GM21528 (cell line): ENCODE data around the gene APP.
"Not testable (repeated sequence)": the region's sequence is repeated elsewhere in the genome, so short reads cannot be mapped to it uniquely, and the experiment has no call there.

Experiments used
- ATAC-seq: cut with Tn5 transposase; IDR thresholded peaks from one replicate; pipeline ENCODE4 v1.9.1; 2021; ENCODE audit warnings: mild to moderate bottlenecking, moderate library complexity; ENCODE audit not compliant: unreplicated experiment, low FRiP score

The APP gene

DNA sequence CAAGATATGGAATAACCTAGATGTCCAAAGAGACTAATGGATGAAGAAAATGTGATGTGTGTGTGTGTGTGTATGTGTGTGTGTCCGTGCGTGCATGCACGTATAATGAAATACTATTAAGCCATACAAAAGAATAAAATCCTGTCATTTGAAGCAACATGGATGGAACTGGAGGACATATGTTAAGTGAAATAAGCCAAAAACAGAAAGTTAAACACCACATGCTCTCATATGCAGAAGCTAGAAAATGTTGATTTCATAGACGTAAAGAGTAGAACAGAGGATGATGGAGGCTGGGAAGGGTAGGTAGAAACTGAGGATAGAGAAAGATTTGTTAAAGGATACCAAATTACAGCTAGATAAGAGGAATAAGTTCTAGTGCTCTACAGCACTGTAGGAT is 133.7 kb downstream of the APP start:
- no peak for ATAC-seq

DNA sequence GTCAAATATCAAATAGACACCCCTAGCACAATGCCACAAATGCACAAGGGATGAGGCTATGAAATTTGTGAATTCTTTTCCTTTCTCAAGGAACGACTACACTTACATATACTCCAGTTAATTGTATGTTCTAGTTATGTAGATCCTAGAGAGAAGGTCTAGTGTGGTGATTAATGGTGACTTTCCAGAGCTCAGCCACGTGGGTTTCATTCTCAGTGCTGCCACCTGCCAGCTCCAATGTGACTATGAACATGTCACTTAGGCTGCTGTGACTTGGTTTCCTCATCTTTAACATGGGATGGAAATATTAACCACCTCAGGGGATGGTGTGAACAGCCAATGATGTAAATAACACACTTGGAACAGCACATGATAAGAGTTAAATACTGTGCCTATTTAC is 138.3 kb downstream of the APP start:
- no peak for ATAC-seq

DNA sequence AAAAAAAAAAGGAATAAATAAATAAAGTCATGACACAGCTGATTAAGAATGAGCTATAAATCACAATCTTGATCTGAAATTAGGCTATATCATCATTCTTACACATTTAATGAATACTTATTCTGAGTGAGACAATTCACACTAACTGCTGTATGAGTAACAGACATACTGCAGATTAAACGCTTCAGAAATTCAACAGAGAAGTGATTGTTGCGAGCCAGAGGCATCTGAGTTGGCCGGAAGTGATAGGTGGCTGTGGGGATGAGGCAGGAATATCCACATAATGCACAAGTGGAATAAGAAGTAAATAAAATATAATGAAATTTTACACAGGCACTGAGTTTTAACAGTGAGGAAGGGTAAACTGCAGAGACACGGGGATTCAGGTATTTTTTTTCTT is 142.4 kb downstream of the APP start:
- no peak for ATAC-seq

DNA sequence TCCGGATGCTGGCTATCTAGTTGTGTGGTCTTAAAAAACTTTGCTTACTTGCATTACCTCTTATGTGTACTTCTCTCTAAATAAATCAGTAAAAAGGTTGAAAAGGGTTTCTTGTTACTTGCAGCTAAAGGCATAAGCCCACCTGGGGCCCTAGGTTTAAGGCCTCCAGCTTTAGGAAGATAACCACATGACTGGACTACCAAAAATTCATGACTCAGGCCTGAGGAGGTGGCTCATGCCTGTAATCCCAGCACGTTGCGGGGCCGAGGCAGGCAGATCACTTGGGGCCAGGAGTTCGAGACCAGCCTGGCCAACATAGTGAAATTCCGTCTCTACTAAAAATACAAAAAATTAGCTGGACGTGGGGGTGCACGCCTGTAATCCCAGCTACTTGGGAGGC is 142.9 kb downstream of the APP start:
- no peak for ATAC-seq

DNA sequence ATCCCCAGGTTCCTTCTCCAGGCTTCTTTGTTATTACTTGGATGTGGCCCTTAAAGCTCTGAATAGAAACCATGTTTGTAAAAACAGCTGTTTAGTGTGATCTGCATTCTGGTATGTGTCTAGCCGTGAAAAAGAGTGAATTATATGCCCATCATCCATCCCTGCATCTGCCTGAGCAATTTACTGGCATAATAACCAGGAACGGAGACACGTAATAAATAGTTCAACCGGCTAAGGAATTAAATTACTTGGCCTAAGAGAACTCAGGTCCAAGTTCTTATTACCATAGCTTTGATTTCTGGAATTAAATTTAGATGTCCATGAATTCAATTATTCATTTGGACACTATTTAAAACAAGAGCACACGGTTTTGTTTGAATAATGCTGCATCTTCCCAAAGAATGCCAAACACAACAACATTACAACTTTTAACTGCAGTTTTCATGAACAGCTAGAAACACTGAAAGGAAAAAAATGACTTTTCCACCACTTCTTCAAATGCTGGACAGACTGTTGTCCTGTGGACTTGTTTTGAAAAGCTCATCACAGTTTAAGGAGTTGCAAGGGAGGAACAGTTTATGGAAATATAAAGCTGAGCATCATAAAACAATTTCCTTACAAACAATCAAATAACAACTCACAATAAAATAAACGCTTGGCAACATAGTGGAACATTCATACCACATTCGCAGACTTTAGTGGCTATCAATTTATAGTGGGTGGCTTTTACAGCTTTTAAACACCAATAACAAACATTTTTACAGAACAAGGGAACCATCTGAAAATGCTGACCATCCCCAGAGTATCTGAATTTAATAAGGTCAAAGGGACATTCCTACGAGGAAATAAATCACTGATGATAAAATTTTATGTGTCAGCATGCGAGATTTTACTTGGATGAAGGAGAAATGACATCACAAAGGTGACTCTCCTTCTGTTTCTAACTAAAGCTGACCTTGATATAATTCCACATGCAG is 144.7 kb downstream of the APP start:
- no peak for ATAC-seq

DNA sequence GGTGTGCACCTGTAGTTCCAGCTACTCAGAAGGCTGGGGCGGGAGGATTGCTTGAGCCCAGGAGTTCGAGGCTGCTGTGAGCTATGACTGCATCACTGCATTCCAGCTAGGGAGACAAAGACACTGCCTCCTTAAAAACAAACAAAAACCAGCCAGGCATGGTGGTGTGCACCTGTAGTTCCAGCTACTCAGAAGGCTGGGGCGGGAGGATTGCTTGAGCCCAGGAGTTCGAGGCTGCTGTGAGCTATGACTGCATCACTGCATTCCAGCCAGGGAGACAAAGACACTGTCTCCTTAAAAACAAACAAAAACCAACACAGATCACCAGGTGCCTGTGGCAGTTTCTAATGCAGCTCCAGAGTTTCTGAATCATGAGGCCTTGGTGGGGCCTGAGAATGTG is 147.2 kb downstream of the APP start:
- not testable (repeated sequence) for ATAC-seq

DNA sequence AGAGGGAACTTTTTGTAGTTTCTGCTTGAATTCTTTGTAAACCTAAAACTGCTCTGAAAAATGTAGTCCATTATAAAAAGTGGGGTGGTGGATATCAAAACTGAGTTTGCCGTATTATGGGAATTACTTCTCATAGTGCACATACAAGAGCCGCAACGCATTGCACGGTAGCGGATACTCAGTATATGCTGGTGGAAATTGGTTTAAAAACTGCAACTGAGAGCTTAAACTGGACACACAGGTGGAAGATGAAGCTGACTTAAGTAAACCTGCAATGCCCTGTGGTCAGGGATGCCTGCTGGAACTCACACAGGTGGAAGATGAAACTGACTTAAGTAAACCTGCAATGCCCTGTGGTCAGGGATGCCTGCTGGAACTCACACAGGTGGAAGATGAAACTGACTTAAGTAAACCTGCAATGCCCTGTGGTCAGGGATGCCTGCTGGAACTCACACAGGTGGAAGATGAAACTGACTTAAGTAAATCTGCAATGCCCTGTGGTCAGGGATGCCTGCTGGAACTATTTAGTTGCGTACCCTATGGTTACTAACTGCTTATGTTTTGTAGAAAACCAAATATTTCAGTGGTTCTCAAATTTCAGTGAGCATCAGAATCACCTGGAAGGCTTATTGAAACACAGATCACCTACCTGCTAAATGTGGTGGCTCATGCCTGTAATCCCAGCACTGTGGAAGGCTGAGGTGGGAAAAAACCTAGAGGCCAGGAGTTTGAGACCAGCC is 147.8 kb downstream of the APP start:
- not testable (repeated sequence) for ATAC-seq

DNA sequence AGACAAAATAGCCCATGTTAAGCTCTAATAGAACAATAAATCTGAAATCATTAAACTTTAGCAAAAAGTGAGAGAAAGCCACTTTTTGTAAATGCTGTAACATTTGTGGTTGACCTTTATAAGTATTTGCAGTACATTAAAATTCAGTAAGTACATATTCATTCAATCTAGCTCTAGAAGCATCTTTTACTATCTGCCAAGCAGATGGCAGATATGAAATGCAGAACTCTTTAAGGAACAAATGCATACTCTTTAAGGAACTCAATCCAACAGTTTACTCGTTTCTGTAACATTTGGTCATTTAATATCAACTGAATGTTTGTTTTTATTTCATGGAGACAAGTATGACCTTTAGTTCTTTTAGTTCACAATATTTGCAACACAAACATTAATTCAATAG is 150.1 kb downstream of the APP start:
- no peak for ATAC-seq

DNA sequence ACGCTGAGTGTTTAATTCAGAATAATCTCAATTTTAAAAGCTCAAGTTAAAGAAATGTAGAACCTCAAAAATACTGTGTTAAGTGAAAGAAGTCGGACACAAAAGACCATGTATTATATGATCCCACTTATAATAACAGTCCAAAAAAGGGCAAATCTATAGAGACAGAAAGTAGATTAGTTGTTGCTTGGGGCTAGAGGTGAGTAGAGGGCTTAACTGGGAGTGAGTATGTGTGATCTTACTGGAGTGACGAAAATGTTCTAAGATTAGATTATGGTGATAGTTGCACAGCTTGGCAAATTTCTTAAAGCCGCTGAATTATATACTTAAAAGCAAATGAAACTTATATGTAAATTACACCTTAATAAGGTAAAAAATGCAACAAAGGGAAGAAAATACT is 150.5 kb downstream of the APP start:
- ATAC-seq, result no peak

DNA sequence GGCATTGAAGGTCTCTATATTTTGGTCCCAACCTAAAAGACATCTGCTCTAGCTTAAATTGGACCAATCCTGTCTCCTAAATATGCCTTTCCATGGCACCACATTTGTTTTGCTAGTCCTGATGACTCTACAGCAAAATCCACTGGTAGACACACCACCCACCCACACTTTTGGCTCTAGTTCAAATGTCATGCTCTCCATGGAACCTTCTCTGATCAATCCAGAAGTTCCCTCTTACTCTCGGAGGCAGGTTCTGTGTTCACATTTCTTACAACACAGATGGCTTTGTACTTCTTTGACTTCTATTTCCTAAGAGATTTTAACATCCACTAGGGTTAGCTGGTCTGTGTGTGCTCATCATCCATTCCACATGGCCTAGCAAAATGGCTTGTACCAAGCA is 151.3 kb downstream of the APP start:
- ATAC-seq, result no peak

DNA sequence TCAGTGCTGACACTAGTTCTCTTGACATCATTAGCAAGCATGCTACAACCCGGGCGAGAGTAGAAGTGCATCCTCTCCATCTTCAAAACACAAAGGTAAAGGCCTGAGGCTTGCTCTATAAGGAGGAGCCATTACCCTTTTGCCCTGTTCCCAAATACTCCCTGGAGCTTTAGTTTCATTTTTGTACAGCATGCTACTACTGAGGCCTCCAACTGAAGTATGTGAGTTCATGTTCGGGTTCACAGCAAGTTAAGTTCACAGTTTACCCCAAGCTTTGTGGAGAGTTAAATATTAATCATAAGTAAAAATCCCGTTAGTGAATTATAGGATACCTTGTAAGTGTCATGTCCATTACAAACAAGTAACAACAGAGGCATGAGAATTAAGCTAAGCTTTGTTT is 156.6 kb downstream of the APP start:
- no peak for ATAC-seq

DNA sequence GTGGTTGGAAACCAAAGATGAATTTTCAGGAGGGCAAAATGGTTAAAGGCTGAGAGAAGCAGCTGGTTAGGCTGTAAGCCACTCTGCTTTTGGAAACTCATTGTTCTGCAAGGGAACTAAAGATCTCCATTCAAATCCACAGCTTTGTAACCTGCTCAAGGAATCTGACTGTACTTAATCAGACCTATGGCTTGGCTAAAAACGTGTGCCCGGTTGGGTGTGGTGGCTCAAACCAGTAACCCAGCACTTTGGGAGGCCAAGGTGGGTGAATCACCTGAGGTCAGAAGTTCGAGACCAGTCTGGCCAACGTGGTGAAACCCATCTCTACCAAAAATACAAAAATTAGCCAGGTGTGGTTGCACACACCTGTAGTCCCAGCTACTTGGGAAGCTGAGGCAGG is 158.1 kb downstream of the APP start:
- not testable (repeated sequence) for ATAC-seq

DNA sequence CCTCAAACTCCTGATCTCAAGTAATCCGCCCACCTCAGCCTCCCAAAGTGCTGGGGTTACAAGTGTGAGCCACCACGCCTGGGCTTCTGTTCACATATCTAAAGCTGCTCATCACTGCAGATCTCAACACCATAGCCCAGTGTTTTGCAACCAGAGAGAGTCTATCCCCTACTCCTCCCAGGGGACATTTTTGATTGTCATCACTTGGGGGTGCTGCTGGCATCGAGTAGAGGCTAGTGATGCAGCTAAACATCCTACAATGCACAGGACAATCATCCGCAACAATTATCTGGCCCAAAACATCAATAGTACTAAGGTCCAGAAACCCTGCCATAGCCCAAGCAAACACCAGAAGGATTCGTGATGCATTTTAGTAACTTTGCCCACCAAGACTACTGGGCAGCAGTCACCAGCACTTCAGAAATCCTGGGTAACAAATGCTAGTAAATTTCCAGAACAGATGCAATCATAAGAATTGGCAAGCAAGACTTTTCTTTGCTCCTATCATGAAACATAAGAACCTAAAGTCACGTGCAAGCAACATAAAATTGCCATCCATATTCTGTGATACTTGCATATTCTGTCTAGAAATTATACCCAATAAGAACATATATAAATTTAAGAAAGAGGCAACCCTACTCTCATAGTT is 159.2 kb downstream of the APP start:
- no peak for ATAC-seq

DNA sequence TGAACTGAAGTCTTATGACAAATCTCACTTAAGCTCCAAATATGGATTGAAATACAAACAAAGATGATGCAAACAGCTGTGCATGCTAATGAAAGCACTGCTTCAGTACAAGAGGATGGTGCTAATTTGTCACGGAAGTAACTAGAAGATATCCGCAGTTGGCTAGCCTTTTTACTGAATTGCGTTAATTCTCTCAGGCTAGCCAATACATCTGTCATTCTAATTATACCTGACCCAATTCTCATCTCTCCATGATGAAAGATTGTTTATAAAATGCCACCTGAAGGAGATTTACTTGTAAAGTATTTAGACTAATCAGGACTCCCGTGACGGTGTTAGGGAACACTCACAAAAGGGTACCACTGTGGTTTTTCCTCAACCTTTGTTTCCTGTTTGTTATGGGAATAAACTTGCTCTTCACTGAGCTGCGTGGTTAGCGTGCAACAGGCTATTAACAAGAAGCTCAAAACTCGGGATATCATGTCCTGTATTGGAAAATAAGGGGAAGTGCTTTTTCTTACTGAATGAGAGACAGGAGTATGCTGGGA is 162.5 kb downstream of the APP start:
- ATAC-seq, result no peak

DNA sequence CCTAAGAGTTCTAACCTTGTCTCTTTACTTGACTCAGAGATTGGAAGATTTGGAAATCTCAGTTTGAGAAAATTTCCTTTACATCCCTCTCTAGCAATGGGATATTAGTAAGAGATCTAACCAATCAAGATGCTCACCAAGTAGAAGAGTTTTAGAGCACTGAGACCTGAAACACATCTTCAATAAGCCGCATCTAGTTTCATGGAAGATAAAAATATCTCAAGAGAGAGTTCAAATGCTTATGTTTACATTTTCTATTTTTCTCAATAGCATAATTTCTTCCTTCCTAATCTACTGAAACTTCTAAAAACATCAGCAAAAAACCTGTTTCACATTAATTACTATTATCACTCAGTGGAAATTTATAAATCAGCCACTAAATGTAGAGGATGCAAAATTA is 165.1 kb downstream of the APP start:
- no peak for ATAC-seq

DNA sequence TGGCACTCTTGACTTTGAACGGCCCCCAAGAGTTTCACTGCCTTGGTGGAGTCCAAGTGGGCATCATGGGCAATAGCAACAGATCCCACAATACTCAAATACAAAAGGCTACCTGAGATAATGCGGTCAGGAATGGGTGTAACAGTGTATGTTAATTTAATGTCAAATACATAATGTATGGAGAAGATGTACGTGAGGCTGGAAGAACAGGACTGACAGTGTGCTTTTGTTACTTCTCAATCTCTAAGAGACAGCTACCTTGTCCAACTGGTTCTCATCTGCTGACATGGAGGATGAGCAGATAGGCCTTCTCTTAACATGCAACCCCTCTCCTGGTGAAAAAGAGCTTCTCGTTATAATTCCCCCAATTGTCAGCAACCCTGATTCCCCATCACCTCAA is 167.2 kb downstream of the APP start:
- no peak for ATAC-seq

DNA sequence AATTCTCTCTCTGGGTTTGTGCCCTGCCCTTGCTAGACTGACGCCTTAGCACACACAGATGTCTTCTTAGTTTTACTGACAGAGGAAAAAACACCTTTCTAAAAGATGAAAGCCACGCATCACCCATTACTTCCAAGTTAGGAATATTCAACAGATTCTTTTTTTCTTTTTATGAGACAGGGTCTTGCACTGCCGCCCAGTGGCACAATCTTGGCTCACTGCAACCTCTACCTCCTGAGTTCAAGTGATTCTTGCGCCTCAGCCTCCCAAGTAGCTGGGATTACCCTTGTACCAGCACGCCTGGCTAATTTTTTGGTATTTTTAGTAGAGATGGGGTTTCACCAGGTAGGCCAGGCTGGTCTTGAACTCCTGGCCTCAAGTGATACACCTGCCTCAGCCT is 169.2 kb downstream of the APP start:
- ATAC-seq, result no peak

DNA sequence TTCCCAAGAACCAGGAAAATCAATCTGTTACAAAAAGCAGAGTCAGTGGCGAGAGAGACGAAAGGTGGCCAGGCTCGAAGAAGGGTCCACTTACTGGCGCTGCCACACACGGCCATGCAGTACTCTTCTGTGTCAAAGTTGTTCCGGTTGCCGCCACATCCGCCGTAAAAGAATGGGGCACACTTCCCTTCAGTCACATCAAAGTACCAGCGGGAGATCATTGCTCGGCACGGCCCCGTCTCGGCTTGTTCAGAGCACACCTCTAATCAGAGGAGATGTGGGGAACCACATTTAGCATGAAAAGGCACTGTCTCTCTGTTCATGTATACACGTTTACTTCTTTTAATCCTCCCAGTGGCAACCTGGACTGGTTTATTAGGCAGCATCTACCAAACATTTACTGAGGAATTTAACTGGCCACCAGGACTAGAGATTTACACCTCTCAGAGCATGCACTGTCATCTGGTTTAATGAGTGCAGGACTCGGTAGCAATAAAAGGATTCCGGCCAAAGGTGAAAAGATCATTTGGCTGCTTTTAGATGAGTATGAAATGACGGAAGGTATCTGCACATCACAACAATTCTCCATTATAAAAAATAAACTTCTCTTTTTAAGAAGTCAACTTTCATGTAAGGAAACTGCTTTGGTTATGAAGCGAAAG is 170.5 kb downstream of the APP start:
- ATAC-seq, result no peak

DNA sequence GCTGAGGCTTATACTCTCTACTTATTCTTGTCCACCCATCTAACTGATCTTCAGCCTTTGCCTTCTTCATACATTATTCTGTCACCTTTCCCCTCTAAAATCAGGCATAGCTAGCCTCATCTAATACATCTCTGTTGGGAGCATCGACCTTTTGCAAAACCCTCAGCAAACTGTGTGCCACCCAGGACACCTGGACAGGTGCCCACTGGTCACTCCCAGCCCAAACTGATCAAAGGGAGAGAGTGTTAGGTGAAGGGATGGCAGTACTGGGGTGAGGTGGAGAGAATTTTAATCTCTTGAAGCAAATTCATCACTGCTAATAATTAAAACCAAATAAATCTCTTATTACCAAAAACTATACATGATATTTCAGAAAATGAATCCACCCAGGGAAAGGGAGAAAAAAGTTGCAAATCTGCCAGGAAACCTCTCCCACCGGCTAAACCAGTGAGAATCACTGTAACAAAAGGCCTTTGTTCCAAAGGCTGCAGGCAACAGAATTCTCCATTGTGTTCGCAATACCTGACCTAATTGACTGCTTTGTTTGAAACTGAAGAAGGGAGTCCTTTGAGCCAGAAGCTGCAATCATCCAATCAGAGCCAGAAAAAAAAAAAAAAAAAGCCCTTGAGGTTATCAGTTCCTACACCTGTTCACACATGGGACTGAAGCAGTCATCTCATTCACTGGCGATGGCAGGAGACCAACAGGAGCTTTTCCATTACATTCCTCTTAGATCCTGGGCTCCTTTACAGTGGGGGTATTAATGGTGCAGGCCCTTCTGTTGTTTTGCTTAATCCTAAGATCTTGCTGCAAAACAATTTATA is 172.6 kb downstream of the APP start:
- no peak for ATAC-seq

DNA sequence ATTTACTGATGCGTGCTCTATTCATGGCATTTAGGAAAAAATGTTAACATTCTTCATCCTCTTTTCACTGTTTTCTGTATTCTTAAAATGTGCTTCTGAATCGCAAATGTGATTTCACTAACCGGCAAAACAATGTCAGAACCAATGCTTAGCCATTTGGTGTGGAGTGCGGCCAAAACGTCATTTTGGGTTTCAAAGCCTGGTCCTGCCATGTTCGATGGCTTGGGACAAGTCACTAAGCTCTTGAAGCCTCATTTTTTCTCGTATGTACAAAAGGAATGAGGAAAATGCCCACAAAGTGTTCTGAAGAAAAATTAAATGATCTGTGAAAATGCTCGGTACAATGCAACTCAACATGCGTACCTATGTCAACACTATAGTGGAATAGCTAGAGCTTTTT is 175.3 kb downstream of the APP start:
- ATAC-seq, result no peak
